Mucosa of stomach (tissue), 1 donor: ENCODE measurements around the gene WSCD2.

Experiments
- H3K27me3 ChIP-seq: one replicate; pipeline ENCODE4 v1.7.0; 2013; ENCODE audit warnings: mild to moderate bottlenecking, low read length; ENCODE audit not compliant: control insufficient read depth, insufficient read depth
- H3K36me3 ChIP-seq: one replicate; pipeline ENCODE4 v1.7.0; 2013; ENCODE audit warnings: low read length; ENCODE audit not compliant: control insufficient read depth, insufficient read depth
- H3K4me1 ChIP-seq: one replicate; pipeline ENCODE4 v1.7.0; 2013; ENCODE audit warnings: mild to moderate bottlenecking, low read length; ENCODE audit not compliant: control insufficient read depth, insufficient read depth
- H3K4me3 ChIP-seq: one replicate; pipeline ENCODE4 v1.7.0; 2013; ENCODE audit warnings: low read length
- H3K9ac ChIP-seq: one replicate; pipeline ENCODE4 v1.7.0; 2013; ENCODE audit warnings: mild to moderate bottlenecking, low read length, moderate library complexity
- H3K9me3 ChIP-seq: one replicate; pipeline ENCODE4 v1.7.0; 2013; ENCODE audit warnings: mild to moderate bottlenecking, low read length, moderate library complexity; ENCODE audit not compliant: control insufficient read depth
- donor health status: Pancreatic carcinoma.

Gene WSCD2

DNA sequence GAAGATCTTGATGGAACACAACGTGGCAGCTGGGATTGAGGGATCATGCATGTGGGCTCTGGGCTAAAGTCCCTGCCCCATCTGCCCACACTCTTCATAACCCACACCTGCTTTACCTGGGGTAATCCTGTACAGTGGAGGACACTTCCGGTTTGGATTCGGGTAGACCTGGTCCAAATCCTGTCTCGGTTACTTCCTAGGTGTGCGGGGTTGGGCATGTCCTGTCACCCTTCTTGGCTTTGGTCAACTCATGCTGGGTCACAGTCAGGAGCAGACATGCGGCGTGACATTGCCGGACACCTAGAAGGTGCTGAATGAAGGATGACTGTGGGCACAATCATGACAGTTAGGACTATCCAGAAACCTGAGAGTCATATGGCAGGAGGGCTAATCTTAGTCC is 30.7 kb upstream of the WSCD2 start:
- Histone ChIP-seq H3K9ac (no peak overlapping the region), H3K4me3 (no peak overlapping the region), H3K36me3 (no peaks in the 10 kb centered on the region), H3K4me1 (peaks cover 14% of the 10 kb centered on the region), H3K27me3 (no peaks in the 10 kb centered on the region), H3K9me3 (no peaks in the 10 kb centered on the region)

DNA sequence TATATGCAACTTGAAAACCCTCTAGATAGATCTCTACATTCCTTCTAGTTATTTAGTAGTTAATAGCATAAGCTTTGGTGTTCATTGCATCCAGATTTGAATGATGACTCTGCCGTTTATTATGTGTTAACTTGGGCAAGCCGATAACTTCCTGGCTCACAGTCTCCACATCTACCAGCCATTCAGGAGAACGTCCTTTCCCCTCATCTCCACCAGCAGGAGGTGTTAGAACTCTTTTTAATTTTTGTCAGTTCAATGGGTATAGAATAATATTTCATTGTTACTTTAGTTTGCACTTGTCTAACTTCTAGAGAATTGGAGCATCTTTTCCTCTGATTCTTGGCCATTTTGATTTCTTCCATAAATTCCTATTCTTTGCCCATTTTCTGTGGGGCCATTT is 30.0 kb upstream of the WSCD2 start:
- Histone ChIP-seq H3K4me1 (peaks cover 14% of the 10 kb centered on the region), H3K27me3 (no peaks in the 10 kb centered on the region), H3K36me3 (no peaks in the 10 kb centered on the region), H3K4me3 (no peak overlapping the region), H3K9ac (no peak overlapping the region), H3K9me3 (no peaks in the 10 kb centered on the region)

DNA sequence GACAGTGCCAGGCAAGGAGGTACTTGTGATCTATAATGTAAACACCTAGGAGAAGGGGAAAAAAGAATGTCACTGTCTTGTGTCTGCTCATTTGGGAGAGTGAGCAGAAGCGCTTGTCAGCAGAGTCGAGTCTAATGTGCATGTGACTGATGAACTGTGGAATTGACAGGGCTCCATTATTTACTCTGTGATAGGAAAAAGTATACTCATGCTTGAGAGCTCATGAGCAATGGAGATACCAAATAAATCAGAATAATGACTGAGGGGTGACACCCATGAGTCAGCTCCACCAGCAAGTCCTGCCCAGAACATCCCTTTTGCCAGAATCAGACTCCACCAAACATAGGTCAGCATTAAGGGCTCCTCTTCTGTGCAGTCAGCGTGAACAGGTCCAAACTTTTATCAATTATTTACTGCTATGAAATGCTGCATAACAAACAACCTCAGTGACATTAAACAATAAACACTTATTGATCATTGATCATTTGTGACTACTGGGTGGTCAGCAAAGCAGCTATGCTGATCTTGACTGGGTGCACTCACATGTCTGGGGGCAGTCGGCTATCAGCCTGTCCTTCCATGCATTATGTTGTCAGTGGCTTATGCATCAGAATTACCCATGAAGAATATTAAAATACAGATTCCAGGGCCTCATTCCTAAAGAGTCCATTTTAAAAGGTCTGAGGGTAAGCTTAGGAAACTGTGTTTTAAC is 29.2 kb upstream of the WSCD2 start:
- H3K4me3 ChIP-seq = no peak overlapping the region
- no peaks in the 10 kb centered on the region for H3K36me3 ChIP-seq
- H3K27me3 ChIP-seq = no peaks in the 10 kb centered on the region
- no peaks in the 10 kb centered on the region for H3K9me3 ChIP-seq
- no peak overlapping the region for H3K9ac ChIP-seq
- H3K4me1 ChIP-seq = peaks cover 14% of the 10 kb centered on the region

DNA sequence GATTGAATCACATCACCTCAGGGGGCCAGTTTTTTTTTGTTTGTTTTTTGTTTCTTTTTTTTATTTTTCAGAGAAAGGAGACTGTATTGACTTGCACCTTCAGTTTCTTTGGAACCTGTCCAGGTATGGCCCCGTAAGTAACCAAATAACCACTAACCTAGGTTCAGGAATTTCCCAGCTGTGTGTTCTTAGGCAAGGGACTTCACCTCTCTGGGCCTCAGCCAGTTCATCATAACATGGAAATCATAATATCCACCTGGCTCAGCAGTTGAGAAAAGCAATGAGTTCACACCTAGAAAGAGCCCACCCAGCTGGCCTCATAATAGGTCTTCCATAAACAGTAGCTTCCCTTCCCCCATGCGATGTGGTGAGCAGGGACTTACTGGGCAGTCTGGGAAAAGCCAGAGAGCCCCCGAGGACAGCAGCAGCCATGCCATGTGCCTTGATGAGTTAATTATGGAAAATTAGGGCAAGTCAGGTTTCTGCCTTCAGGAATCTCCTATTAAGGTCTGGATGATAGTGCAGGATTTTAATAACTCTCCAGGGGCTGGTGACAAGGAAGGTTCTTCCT is 27.4 kb upstream of the WSCD2 start:
- Histone ChIP-seq H3K9me3 (no peaks in the 10 kb centered on the region), H3K36me3 (no peaks in the 10 kb centered on the region), H3K9ac (no peak overlapping the region), H3K4me1 (peaks cover 14% of the 10 kb centered on the region), H3K27me3 (no peaks in the 10 kb centered on the region), H3K4me3 (no peak overlapping the region)

DNA sequence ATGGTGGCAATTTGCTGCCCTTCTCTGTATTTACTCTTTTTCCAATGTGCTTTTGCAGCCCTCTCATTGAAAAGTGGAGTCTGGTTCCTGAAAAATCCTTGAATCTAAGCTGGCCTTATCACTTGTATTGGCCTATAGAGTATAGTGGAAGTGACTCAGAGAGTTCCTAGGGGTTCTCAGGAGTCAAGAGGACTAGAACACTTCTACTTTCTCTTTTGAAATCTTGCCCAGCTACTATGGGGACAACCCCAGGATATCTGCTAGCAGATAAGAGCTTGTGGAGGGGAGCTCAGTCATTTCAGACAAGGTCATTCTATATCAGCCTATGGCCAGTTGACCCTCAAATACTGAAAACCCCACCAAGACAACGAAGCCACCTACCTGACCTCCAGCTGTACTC is 26.7 kb upstream of the WSCD2 start:
- H3K4me3 ChIP-seq = no peak overlapping the region
- no peak overlapping the region for H3K9ac ChIP-seq
- peaks cover 14% of the 10 kb centered on the region for H3K4me1 ChIP-seq
- no peaks in the 10 kb centered on the region for H3K36me3 ChIP-seq
- H3K27me3 ChIP-seq = no peaks in the 10 kb centered on the region
- no peaks in the 10 kb centered on the region for H3K9me3 ChIP-seq

DNA sequence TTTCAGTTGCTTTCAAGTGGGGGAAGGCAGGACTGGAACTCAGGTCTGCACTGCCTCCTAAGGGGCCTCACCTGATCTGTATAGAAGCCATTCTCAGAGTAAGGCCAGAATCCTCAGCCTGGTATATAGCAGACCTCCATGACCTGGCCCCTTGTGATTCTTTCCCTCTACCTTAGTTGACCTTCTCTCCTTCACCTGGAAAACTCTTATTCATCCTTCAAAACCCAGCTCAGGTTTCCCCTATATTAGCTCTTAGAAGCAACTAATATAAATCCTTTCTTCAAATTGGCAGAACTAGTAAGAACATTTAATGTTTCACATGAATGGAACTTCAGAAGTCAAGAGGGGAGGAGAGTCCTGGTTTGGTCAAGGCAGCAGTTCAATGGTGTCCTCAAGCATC is 26.0 kb upstream of the WSCD2 start:
- Histone ChIP-seq H3K4me1 (peaks cover 14% of the 10 kb centered on the region), H3K27me3 (no peaks in the 10 kb centered on the region), H3K9ac (no peak overlapping the region), H3K4me3 (no peak overlapping the region), H3K9me3 (no peaks in the 10 kb centered on the region), H3K36me3 (no peaks in the 10 kb centered on the region)

DNA sequence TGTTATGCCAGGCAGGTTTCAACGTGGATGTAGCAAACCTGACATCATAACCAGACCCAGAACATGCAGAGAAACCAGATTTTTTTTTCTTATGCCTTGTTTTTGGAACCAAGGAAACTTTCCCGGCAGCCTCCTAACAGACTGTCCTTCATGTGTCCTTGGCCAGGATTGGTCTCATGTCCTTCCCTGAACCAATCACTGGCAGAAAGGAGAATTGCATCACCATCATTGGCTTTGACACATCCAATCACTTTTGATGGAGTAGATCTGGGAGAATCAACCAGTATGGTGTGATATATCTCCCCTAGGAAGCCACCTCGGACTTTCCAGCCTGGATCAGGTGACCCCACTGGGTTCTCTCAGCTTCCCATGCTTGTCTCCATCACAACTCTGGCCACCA is 25.6 kb upstream of the WSCD2 start:
- Histone ChIP-seq H3K27me3 (no peaks in the 10 kb centered on the region), H3K4me3 (no peak overlapping the region), H3K36me3 (no peaks in the 10 kb centered on the region), H3K9me3 (no peaks in the 10 kb centered on the region), H3K9ac (no peak overlapping the region), H3K4me1 (peaks cover 14% of the 10 kb centered on the region)

DNA sequence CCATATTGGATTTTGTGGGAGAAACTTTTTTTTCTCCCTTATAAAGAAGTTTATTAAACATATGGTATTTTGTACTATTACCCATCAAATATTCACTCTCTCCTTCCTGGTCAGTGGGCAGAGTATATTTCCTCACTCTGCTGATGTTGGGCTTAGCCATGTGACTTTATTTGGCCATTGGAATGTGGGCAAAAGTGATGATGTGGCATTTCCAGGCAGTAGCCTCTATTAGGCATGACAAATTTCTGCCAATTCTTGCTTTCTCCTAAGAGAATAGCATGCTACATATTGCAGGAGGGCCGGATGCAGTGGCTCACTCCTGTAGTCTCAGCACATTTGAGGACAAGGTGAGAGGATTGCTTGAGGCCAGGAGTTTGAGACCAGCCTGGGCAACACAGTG is 24.4 kb upstream of the WSCD2 start:
- H3K4me1 ChIP-seq = peaks cover 14% of the 10 kb centered on the region
- H3K4me3 ChIP-seq = no peak overlapping the region
- no peaks in the 10 kb centered on the region for H3K27me3 ChIP-seq
- H3K36me3 ChIP-seq = no peaks in the 10 kb centered on the region
- no peaks in the 10 kb centered on the region for H3K9me3 ChIP-seq
- no peak overlapping the region for H3K9ac ChIP-seq

DNA sequence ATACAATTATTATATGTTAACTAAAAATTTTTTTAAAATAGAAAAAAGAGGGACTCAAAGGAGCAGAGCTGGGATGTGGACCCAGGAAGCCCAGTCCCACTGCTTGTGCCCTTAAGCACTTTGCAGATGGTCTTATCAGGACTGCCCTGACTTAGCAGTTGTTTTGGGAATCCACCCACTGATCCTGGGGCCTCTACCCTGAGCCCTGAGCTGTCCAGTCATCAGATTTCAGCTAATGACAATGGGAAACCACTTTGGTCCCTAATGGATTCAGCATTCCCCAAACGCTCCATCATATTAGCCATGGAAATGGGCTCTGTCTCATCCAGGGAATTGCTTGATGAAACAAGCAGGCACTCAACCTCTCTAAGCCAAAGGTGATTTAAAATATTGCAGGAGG is 22.5 kb upstream of the WSCD2 start:
- H3K4me3 ChIP-seq = no peak overlapping the region
- no peaks in the 10 kb centered on the region for H3K9me3 ChIP-seq
- H3K36me3 ChIP-seq = no peaks in the 10 kb centered on the region
- H3K4me1 ChIP-seq = peaks cover 4% of the 10 kb centered on the region
- no peaks in the 10 kb centered on the region for H3K27me3 ChIP-seq
- no peak overlapping the region for H3K9ac ChIP-seq

DNA sequence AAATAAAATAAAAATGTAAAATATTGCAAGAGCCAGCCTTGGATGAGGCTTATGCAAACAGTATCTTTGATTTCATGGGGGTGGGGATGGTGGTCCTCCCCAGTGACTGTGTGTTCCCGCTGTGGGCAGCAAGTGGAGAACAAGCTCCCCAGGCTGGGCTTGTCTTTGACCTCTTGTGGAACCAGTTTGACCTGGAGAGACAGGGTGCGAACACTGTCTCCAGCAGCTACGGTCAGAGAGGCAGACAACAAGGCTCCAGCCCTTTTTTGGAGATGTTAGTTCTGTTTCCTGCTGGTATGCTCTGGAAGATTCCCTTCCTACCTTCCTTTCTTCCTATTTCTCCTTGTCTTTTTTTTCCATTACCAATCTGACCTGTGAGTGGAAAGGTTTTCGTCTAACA is 21.8 kb upstream of the WSCD2 start:
- H3K4me3 ChIP-seq = no peak overlapping the region
- H3K9ac ChIP-seq = no peak overlapping the region

DNA sequence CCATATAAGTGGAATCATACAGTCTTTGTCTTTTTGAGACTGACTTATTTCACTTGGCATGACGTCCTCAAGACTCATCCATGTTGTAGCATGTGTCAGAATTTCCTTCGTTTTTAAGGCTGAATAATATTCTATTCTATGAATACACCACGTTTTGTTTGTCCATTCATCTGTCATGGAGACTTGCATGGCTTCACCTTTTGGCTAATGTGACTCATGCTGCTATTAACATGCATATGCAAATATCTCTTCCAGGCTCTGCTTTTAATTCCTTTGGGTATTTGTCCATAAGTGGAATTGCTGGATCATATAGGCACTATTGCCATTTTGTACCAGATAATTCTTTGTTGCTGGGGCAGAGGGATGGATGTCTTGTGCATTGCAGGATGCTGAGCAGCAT is 19.6 kb upstream of the WSCD2 start:
- Histone ChIP-seq H3K27me3 (no peaks in the 10 kb centered on the region), H3K4me3 (no peak overlapping the region), H3K4me1 (peaks cover 5% of the 10 kb centered on the region), H3K9ac (no peak overlapping the region), H3K9me3 (no peaks in the 10 kb centered on the region), H3K36me3 (no peaks in the 10 kb centered on the region)

More for the DNA sequence above, 21.8 kb upstream of the WSCD2 start:
- no peaks in the 10 kb centered on the region for H3K4me1 ChIP-seq
- no peaks in the 10 kb centered on the region for H3K9me3 ChIP-seq
- H3K36me3 ChIP-seq = no peaks in the 10 kb centered on the region
- H3K27me3 ChIP-seq = no peaks in the 10 kb centered on the region

DNA sequence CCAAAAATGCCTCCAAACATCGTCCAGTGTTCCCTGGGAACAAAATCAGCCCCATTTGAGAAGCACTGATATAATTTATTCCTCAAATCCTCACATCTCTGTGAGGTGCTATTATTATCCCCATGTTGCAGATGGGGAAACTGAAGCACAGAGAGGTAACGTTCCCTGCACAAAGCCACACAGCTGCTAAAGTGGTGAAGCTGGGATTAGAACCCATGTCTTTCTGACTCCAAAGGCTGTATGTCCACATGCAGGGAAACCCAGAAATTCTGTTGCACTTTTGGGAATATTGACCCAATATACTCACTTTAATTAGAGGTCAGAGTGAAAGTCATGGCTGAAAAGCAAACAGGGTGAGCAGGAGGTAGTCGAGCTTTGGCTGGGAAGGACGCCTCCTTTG is 19.1 kb upstream of the WSCD2 start:
- H3K9ac ChIP-seq = no peak overlapping the region
- peaks cover 8% of the 10 kb centered on the region for H3K4me1 ChIP-seq
- H3K9me3 ChIP-seq = no peaks in the 10 kb centered on the region
- no peak overlapping the region for H3K4me3 ChIP-seq
- no peaks in the 10 kb centered on the region for H3K36me3 ChIP-seq
- H3K27me3 ChIP-seq = no peaks in the 10 kb centered on the region

DNA sequence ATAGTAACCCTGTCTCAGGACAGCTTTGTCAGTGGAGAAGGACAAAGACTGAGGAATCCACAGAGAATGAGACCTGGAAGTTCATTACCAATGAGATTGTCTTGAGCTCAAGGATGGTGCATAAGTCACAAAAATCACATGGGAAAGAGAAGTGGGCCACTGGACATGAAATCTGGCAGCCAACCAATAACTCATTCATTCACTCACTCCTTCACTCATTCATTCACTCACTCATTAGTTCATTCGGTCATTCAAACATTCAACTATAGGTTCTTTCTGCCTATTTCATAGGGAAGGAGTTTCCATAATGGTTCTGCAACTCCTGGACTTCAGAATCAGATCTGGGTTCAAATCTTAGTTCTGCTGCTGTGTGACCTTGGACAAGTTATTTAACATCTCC is 18.2 kb upstream of the WSCD2 start:
- Histone ChIP-seq H3K36me3 (no peaks in the 10 kb centered on the region), H3K4me3 (no peak overlapping the region), H3K9ac (no peak overlapping the region), H3K9me3 (no peaks in the 10 kb centered on the region), H3K4me1 (peaks cover 8% of the 10 kb centered on the region), H3K27me3 (no peaks in the 10 kb centered on the region)
